ENCODE measurements around the gene ARHGAP23. TPM values are rescaled to one million over a fixed set of nuclear protein-coding genes. Genes with fewer than 3 reads are reported as not detected.

Gene ARHGAP23
- total RNA-seq, 3 donors from 2014 or later, result 6.1 to 44.6 (median 12.6) TPM

- TF ChIP-seq CTCF (IDR thresholded peaks at IDR 0.05), result no peak
- no peaks in the 10 kb centered on the region for H3K9me3 ChIP-seq
- no peak overlapping the region for H3K4me3 ChIP-seq
- H3K36me3 ChIP-seq (ENCODE audit: low read depth), result no peaks in the 10 kb centered on the region
- ATAC-seq (no peak), DNase-seq (no peak)
- H3K4me1 ChIP-seq (ENCODE audit: low read depth), result no peaks in the 10 kb centered on the region
- intact Hi-C loops (cut with DNase I, micrococcal nuclease), result no loop called here
Observed at GRCh38 chr17:38460716-38461630, 32.7 kb downstream of the ARHGAP23 start.

DNA sequence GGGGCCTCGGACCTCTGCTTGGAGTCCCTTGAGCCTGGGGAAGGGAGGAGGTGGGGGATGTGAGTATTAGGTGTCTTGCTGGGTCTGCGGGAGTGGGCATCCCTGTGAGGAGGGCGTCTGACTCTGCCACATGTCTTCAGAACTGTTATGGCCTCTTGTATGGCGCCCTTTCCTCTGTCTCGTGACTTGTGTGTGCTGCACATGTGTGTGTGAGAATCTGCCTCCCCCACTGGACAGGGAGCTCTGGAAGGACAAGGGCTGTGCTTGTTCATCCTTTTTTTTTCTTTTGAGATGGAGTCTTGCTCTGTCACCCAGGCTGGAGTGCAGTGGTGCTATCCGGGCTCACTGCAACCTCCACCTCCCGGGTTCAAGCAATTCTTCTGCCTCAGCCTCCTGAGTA is 33.4 kb downstream of the ARHGAP23 start:
- no peaks in the 10 kb centered on the region for H3K9me3 ChIP-seq
- no peaks in the 10 kb centered on the region for H3K4me1 ChIP-seq (ENCODE audit: low read depth)
- no peak for DNase-seq
- no peak overlapping the region for H3K4me3 ChIP-seq
- no peak for TF ChIP-seq CTCF (IDR thresholded peaks at IDR 0.05)
- intact Hi-C loops (cut with DNase I, micrococcal nuclease), result no loop called here
- H3K36me3 ChIP-seq (ENCODE audit: low read depth), result no peaks in the 10 kb centered on the region
- no peak for ATAC-seq

GRCh38 chr17:38463451-38463858 is 35.2 kb downstream of the ARHGAP23 start:
- DNase-seq, result no peak
- H3K9me3 ChIP-seq, result no peaks in the 10 kb centered on the region
- H3K36me3 ChIP-seq (ENCODE audit: low read depth), result no peaks in the 10 kb centered on the region
- intact Hi-C loops (cut with DNase I, micrococcal nuclease), result no loop called here
- no peak for TF ChIP-seq CTCF (IDR thresholded peaks at IDR 0.05)
- H3K4me1 ChIP-seq (ENCODE audit: low read depth), result no peaks in the 10 kb centered on the region
- ATAC-seq, result no peak
- H3K4me3 ChIP-seq, result no peak overlapping the region

- H3K4me1 ChIP-seq (ENCODE audit: low read depth), result no peaks in the 10 kb centered on the region
- TF ChIP-seq CTCF (IDR thresholded peaks at IDR 0.05), result no peak
- H3K9me3 ChIP-seq, result no peaks in the 10 kb centered on the region
- intact Hi-C loops (cut with DNase I, micrococcal nuclease), result no loop called here
- no peak overlapping the region for H3K4me3 ChIP-seq
- DNase-seq, result no peak
- H3K36me3 ChIP-seq (ENCODE audit: low read depth), result no peaks in the 10 kb centered on the region
- ATAC-seq, result no peak
Observed at GRCh38 chr17:38464251-38464722, 36.0 kb downstream of the ARHGAP23 start.

GRCh38 chr17:38464723-38465390 is 36.6 kb downstream of the ARHGAP23 start:
- Histone ChIP-seq H3K4me3 (no peak overlapping the region), H3K36me3 (ENCODE audit: low read depth) (no peaks in the 10 kb centered on the region), H3K9me3 (no peaks in the 10 kb centered on the region), H3K4me1 (ENCODE audit: low read depth) (no peaks in the 10 kb centered on the region)
- ATAC-seq (peak; percentile 74), DNase-seq (peak; percentile 40 to 80 (median 73))
- TF ChIP-seq CTCF (IDR thresholded peaks at IDR 0.05), result no peak
- intact Hi-C loops (cut with DNase I, micrococcal nuclease), result no loop called here

Data from mucosa of descending colon (tissue), 3 donors.